GM19438 (cell line): ENCODE results near the gene MYO16.

Experiments used
- ATAC-seq: cut with Tn5 transposase; IDR thresholded peaks from one replicate; pipeline ENCODE4 v1.9.1; 2021; ENCODE audit warnings: low read depth; ENCODE audit not compliant: unreplicated experiment

Gene MYO16

DNA sequence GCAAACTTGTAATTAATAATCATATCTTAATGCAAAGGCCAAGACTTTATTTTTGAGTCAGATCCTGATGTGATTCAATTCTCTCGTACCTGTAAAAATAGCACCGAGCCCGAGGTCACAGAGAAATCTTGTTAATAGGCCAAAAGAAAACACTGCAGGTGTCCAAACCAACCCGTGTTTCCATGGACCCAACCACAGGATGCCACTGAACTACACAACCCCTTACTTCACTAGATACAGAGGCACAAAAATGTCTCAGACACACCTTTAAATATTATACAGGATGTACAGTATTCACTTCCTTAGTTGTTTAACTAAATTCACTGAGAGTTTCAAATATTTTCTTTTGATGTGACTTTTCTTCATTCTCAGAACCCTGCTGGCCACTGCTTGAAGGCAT is 530.9 kb downstream of the MYO16 start:
- peak; percentile 36 for ATAC-seq

DNA sequence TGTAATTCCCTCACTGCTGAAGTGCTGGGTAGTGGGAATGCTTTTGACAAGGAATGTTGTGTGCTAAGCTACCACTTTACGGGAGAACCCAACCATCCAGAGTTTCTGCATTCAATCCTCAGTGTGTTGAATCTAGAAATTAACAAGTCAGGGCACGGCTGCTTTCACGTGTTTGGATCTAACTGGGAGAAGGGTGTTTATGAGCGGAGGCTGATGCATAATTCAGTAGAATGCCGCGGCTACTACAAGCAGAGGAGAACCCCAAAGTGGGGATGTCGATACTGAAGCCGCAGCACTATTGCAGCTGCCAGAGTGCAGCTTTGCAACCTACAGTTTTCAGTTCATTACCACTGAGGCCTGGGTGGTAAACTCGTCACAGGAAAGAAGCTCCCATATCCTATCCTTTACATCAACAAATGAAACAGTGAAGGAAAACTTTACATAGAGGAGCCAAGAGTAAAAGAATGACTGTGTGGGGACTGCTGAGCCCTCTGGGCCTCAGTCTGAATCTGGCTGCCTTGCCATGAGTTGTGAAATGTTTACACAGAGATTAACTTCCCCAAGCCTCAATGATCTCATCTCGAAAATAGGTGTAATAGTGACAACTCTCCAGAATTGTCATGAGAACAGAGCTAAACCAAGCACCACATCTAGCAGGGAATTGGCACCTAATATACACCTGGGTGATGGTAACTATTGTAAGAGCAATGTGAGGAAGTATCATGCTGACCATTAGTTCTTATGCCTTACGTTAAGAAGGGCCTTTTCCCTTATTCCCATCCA is 531.7 kb downstream of the MYO16 start:
- ATAC-seq = no peak

DNA sequence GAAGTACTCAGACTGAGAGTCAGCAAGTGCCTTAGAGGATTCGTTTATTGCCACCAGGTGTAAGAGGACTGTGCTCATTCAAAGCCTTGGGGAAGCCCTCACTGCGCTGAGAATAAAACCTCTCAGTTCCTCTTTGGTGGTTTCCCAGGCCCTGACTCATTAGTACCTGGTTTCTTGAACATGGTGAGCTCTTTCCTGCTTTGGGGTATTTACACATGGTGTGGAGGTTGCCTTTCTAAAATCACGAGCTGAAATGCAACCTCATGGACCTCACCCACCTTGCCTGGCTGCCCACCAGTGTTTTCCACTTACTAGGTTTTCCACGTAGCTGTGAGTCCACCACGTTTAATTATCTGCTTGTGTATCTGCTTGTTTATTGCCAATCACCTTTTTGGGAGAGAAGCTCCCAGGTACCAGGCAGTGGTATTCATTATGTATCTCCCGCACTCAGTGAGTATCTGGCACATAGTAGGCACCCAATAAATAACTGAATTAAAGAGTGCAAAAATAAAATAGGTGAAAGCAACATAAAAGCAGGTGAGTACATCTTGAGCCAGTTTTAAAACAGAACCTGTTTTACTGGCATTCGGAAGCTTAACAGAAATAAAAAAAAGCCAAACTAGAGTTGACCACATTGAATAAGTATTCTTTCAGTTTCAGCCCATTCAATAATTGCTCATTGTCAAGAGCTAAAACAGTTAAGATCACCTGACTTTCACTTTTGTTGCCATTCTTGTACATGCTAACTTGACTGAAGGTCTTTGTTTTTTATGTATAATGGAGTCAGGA is 533.0 kb downstream of the MYO16 start:
- ATAC-seq = peak; percentile 82

DNA sequence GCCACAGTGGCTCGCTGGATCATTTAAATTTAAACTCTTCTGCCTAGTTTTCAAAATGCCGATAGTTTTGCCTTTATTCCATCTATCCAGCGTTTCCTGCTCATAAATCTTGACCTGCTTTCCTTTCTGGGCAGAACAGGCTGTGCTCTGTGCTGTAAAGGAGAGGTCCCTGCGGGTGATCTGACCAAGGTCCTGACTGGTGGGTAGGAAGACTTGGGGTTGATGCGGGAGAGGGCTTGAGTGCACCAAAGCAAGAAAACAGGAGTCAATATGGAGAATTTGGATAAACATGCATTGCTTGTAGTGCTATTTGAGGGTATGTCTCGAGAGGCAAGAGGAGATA is 533.6 kb downstream of the MYO16 start:
- ATAC-seq = peak; percentile 10

DNA sequence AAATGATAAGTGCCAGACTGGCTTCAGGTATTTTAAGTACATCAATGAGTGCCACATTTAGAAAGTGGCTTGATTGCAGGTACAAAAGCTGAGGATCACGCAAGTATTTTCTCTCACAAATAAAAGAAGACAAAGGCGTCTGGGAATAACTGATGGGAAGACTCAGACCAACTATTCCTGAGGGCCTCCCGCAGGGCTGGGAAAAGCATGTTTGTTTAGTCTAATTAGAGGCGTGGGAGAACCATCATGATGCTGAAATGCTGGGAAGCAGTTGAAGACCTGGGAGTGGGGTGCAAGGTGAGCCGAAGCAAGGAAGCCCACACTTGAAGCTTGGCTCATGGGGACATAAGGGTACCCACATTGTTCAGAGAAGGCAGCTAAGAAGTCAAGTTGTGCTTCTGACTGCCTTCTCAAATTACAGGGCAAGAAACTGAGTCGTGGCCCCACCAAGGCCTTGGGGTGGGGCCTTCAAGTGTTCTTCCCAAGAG is 536.0 kb downstream of the MYO16 start:
- ATAC-seq = no peak

DNA sequence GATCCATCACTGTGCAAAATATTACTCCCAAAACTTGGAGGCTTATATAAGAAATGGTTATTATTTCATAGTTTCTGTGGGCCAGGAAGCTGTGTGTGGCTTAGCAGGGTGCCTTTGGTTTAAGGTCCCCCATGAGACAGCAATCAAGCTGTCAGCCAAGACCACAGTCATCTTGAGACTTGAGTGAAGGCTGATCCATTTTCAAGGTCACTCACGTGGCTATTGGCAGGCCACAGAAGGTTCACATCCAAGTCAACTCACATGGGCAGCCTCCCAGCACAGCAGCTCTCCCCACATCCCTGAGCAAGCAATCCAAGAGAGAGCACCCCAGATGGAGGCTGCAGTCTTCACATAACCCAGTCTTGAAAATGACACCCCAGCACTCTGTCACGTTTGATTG is 537.4 kb downstream of the MYO16 start:
- ATAC-seq = peak; percentile 29

DNA sequence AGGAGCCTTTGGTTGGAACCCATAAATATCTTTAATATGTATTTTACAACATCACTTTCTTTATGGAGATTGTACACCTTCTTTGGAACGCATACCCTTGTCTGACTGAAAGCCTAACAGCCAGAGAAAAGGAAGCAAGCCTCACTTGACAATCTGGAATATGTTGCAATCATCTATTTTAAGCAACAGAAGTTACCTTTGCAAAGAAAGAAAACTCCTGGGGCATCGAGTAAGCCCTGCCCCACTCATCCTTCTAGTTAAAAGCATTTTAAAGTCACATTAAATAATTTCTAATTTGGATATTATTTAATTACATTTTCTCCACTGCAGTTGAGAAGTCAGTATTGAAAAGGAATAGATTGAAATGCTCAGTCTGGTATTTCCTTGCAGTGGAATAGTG is 542.7 kb downstream of the MYO16 start:
- no peak for ATAC-seq

DNA sequence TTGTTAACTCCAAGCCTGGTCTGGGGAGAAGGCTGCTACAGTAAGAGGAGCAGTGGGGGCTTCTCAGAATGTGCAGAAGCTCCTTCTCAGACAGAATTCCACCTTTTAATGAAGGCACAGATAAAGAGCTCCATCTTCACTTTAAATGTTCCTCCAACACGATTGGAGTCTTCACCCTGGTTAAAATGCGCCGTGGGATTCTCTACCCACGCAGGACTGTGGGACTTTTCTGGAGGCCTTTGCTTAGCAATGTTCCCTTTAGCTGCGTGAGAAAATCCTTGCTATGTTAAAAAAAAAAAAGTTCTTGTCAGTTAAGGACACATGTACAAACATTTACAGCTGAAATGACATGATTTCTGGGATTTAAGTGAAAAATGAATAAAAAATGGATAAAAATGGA is 546.3 kb downstream of the MYO16 start:
- no peak for ATAC-seq

DNA sequence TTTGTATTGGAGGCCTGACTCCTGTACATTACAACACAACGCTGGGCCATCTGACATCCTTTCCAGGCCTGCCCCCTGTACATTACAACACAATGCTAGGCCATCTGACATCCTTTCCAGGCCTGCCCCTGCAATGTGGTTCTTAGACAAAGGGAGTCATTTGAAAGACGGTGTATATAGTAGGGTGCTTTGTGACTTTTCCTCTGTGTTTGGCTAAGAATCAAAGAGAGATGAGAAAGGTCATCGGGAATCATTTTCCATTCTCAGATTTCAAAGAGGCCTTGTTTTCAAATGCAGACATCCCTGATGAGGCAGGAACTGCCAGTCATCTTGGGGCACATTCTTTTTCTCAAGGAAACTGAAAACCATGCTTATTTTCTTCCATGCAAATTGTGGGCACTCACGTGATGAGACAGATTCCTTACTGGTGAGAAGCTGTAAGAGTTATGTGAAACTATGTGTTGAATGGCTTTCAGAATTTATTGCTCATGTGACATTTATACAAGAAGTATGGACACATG is 551.6 kb downstream of the MYO16 start:
- no peak for ATAC-seq

DNA sequence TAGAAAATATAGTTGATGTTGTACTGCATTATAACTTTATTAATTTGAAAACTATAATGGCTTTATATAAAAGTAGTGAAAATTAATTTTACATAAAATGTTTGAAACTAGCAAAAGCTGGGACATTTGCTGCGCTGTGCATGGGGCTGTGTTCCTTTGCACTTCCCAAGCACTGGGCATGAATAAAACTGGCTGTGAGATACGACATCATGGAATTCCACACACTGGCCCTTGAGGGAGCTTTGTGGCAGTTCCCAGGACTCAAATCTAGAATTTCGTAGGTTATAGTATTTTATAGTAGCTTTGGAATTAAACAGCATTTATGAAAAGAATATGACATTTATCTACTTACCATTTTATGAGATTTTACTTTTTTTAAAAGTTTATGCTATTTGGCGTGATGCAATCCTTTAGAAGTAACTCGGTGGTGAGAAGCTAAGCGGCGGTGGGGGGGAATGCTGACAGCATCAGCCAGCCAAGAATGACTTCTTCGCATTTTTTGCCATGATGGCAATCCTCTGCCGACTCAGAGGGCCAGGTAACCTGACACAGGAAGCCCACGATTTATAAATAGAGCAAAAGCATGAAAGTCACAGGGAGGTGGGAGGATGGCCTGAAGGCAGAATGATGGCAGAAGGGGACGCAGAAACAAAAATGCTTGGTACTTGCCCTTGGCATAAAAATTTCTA is 553.5 kb downstream of the MYO16 start:
- no peak for ATAC-seq

DNA sequence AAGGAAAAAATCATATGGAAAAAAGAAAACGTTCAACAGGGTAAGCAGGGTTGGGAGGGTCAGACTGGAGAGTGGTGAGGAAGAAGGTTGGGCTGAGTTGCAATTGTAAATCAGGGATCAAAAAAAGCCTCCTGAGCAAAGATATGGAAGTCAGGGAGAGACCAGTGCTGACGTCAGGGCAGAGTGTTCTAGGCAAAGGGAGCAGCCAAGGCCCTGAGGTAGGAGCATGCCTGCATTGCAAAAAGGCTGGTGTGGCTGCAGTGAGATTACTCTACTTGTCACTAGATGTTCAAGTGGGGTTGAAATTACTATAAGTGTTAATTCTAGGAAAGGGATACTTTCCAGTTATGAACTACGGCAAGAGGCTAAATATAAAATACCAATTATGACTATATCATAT is 562.0 kb downstream of the MYO16 start:
- ATAC-seq = no peak

DNA sequence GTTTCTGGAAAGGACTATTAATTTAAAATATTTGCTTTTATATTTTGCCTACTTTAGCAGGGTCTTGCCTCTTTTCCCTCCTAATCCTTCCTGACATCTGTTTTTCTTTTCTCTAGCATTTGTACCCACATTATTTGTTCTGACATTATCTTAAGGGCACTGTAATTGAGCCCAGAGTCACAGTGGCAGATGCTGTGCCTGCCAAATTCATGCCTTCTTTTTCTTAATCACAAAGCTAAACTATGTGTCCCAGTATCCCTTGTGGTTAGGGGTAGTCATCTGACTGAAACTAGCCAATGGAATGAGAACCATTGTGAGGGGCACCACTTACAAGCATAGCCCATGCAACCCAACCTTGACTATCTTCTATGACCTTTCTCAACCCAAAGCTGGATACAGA is 562.9 kb downstream of the MYO16 start:
- ATAC-seq = no peak

DNA sequence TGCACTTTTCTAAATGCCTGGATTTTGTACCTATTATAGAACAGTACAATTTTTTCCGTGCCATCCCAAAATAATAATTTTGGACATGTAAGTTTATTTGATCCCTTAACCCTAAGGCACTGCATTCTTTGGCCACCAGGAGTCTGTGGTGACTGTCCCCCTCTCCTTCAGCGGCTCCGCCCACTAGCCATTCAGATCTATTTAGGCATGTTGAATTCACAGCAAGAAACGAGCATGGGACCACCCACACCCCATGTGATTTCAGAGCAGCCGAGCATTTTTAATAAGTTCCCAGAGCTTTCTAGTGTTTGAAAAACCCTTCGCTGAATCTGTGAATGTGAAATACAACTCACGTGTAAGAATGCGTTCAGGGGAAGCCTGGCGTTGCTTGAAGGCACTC is 567.5 kb downstream of the MYO16 start:
- ATAC-seq = no peak

DNA sequence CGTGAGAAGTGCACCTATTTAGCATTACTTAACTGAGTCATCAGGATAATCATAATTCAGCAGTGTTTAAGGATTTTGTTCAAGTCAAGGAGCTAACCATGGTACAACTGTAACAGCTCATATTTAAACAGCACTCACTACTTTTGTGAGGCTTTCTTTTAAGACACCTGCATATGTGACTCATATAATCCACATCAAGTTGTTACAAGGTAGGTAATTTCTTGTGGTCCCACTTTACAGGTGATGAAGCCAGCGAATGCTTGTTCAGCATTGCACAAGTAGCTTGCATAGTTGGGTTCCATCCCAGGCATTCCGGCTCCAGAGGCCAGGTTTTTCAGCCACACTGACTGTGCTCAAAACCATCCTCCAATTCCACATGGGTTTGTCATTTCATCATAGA is 569.2 kb downstream of the MYO16 start:
- no peak for ATAC-seq

DNA sequence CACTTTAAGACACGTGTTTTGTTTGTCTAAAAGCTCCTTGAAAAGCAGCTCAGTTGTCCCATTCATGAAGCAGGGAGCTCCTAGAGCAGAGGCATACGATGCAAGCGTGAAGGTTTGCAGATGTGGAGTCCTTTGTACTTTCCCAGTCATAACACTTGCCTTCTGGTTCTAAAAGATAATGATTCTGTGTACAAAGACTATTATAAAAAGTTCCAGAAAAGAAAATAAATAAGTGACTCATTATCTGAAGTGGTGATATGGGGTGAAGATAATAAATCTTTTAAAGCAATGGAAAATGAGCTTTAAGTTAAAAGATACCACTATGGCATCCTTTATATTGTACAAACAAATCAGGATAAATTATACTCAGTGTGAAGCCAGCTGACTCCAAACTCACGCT is 569.9 kb downstream of the MYO16 start:
- ATAC-seq = no peak

DNA sequence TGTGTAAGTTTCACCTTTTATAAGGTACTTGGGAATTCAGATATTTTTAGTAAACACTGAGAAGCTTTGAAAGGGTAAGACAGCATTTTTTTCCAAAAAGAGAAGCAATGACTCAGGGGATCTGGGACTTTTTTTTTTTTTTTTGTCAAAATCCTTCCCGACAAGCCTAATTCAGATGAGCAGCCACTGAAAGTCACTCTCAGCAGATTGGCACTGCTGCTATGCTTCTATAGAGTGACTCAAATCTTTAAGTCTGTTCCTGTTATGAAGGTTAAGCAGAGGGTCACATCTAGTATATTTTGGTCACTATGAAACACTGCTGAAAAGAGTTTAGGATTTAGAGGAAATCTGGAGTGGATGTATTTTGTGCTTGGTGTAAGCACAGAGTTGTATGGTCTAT is 571.1 kb downstream of the MYO16 start:
- ATAC-seq = no peak

DNA sequence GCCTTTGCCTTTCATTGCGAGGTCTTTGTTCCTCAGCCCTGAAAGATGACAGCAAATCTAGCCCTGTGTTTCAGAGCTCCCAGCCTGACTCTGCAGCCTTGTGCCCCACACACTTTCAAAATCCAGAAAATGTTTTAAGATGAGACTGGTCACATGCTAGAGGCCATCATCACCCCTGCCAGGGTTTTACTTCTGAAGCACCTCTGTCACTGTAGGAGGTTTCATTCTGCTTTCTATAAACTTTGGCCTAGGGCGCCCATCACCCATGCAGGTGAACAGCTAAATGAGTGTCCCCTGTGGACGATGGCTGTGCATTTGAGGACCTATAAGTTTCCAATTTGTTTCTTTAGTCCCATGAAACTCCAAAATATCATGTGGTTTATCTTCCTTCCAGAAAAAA is 574.2 kb downstream of the MYO16 start:
- ATAC-seq = no peak

DNA sequence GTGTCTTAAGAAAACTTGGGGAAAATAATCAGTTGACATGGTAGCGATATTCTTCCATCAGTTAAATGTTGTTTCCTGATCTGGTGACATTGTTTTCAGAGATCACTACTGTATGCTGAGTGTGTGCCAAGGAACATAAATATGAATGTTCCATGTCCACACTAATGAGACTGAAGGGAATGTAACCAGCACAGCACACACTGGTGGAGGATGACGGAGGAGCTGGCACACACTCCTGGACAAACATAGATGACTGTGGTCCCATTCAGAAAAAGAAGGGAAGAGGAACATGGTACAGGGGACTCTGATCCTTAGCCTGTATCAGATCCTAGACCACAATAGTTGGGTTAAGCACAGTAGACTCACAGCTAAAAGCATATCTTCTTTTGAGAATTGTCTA is 574.8 kb downstream of the MYO16 start:
- ATAC-seq = no peak

DNA sequence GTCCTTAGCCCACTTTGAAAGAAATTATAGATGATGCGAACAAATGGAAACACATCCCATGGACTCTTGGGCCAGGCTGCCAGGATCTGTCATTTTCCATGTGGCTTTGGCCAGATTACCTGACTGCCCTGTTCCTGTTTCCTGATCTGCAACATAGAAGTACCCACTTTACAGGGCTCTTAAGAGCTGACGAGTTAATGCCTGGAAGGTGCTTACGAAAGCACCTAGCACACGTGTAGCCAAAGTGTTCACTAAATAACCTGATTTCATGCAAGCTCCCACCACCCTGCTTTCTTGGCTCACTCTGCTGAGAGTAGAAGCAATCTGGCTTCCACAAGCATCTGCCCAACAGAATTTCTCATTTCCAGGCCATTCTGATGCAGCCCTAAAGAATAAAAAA is 575.2 kb downstream of the MYO16 start:
- no peak for ATAC-seq

DNA sequence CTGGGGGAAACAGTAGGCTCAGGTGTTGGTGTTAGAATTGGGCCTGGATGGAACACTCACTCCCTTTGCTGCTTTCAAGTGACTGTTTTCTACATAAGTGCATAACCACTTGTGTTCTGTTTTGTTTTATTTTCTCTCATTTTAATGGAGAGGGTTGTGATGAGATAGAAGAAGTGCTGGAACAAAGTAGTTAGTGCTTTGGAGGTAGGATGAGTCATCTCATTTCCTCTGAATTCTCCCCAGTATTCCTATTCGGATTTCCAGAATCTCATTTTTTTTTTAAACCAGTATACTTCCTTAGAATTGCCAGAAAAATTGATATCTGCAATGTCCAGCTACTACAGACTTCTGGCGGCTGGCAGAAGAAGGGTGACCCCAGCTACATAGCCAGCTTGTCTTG is 575.9 kb downstream of the MYO16 start:
- ATAC-seq = no peak

DNA sequence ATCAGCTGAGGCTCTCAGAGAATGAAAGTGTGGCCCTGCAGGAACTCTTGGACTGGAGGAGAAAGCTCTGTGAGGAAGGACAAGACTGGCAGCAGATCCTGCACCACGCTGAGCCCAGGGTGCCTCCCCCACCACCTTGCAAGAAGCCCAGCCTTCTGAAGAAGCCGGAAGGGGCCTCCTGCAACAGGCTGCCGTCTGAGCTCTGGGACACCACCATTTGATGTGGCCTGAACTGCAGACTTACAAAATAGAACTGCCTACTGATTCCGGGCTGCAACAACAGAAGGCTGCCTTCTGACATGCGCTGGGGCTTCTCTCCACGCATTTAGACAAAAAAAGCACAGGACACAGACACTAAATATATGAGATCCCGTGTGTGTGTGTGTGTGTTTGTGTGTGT is 577.2 kb downstream of the MYO16 start:
- ATAC-seq = no peak
